Natural killer cell treated with Interleukin-12 subunit alpha and Interleukin-12 subunit beta and Interleukin-15 and Interleukin-18, amount 100 ng/mL, for 72 hours (primary cell): ENCODE results near the gene MIOX. TPM values are rescaled to one million over a fixed set of nuclear protein-coding genes. Genes with fewer than 3 reads are reported as not detected.

Experiments
- ATAC-seq, 2 donors: fragments of 150-1000 bp; cut with Tn5 transposase in 1 of 2; sonication (Bioruptor Pico), chemical (Tn5 transposase) in 1 of 2; 2 replicates each; pipeline ENCODE4 v1.10.0; 2021
- DNase-seq: peaks from one replicate; pipeline ENCODE4 v3.0.0; 2022; ENCODE audit warnings: low spot score
- H3K27ac Mint-ChIP-seq, 2 donors: 1 replicate in 1 of 2; 2 replicates in 1 of 2; pipeline ENCODE4 v1.8.0; 2022; ENCODE audit warnings: mixed read lengths in 2 of 2, mild to moderate bottlenecking in 1 of 2, moderate library complexity in 1 of 2
- H3K27me3 Mint-ChIP-seq, 2 donors: 1 replicate in 1 of 2; 2 replicates in 1 of 2; pipeline ENCODE4 v1.8.0; 2022; ENCODE audit warnings: mixed read lengths in 2 of 2
- H3K36me3 Mint-ChIP-seq: one replicate; pipeline ENCODE4 v1.8.0; 2022; ENCODE audit warnings: mixed read lengths
- H3K4me1 Mint-ChIP-seq, 2 donors: 1 replicate in 1 of 2; 2 replicates in 1 of 2; pipeline ENCODE4 v1.8.0; 2022; ENCODE audit warnings: low read depth in 2 of 2, mixed read lengths in 2 of 2, mild to moderate bottlenecking in 1 of 2
- H3K4me3 Mint-ChIP-seq: one replicate; pipeline ENCODE4 v1.8.0; 2022; ENCODE audit warnings: mixed read lengths
- H3K9me3 Mint-ChIP-seq: 2 replicates; pipeline ENCODE4 v1.8.0; 2022; ENCODE audit warnings: mixed read lengths
- total RNA-seq, 2 donors: library from RNA; stranded (reverse); gene quantifications; one replicate each; pipeline ENCODE4 v1.2.3, GENCODE V29; 2022

The MIOX gene
- total RNA-seq, 2 donors from 2014 or later = 0.45 TPM; not detected in 1

DNA sequence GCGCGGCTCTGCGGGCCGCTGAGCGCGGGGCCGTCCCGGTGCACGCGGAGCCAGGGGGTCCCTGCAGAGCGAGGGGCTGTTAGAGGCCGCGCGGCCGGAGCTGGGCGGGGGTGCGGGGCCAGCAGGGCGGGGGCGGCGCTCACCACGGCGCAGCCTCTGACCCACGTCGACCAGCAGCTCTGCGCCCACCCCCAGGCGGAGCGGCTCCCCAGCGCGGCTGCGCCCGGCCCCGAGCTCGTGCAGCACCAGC is 39.1 kb downstream of the MIOX start:
- Mint-ChIP-seq H3K4me1 (peaks cover 29 to 34% of the 10 kb centered on the region in 2 donors), H3K4me3 (peak overlapping the region; percentile 87), H3K27me3 (no peaks in the 10 kb centered on the region), H3K36me3 (no peaks in the 10 kb centered on the region), H3K9me3 (no peaks in the 10 kb centered on the region), H3K27ac (peak overlapping the region; percentile 54 to 90)
- DNase-seq (no peak), ATAC-seq (no peak)

DNA sequence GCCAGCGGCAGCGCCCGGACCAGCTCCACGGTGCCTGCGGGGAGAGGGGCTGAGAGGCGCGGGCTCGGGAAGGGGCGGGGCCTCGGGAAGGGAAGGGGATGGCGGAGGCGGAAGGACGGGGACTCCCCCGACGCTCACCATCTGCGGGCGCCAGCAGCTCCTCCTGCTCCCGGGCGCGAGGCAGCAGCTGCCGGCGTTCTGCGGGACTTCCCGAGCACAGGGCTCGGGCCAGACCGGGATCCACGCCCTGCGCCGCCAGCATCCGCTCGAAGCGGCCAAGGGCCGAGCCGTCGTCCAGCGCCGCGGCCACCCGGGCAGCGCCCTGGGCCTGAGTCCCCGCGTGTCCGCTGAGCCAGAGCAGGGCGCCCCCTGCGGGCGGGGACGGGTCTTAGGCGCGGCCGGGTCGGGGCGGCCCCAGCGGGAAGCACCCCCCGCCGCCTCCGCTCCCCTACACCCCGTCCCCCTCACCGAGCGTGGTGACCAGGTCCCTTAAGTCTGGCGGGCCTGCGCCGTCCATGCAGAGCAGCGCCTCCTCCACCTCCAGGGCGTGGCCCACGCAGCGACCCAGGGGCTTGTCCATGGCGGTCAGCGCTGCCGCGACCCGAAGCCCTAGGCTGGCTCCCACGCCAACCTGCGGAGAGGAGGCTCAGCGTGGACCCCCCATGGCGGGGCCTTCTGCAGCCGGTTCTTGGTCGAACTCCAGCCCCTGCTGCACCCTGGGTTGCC is 39.6 kb downstream of the MIOX start:
- H3K36me3 Mint-ChIP-seq = no peaks in the 10 kb centered on the region
- peak; percentile 93 for DNase-seq
- peaks cover 29 to 34% of the 10 kb centered on the region in 2 donors for H3K4me1 Mint-ChIP-seq
- H3K27ac Mint-ChIP-seq = peak overlapping the region; percentile 93 to 95
- H3K4me3 Mint-ChIP-seq = peak overlapping the region; percentile 88
- peak; percentile 59 to 72 for ATAC-seq
- H3K27me3 Mint-ChIP-seq = no peaks in the 10 kb centered on the region
- H3K9me3 Mint-ChIP-seq = no peaks in the 10 kb centered on the region

DNA sequence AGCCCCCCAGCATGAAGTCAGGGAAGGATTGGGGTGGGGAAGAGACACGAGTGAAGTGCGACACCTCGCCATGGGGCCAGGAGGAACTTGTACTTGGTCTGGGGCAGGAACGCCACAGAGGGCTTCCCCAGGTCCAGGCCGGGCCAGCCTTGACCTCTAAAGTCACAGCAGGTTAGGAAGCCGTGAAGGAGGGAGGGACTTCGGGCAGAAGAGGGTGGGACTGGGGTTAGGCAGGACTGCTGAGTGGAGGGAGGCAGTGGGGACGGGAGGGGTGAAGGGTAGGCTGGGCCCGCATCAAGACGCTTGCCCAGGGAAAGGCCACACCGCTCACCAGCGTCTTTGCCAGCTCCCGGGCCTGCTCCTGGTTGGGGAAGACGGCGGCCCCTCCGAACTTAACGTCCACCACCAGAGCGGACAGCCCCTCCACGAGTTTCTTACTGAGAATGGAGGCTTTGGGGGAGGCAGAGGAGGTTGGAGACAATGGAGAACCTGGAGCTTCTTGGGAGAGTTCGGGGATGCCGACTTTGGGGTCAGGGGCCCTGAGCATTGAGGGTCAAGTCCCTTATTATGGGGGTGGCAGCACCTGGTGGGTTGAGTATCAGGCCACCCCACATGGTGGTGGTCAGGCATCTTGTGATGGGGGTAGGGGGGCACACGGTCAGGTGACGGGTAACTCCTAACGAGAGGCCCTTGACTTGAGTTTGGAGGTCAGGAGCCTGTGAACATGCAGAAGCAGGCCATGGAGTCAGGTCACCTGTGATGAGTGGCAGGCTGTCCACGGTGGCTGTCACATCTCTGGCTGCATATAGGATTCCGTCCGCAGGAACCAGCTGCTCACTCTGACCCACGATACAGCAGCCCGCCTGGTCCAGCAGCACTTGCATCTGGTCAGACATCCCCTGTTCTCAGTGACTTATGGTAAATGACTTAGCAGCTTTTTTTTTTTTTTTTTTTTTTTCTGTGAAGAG is 40.5 kb downstream of the MIOX start:
- Mint-ChIP-seq H3K36me3 (no peaks in the 10 kb centered on the region), H3K9me3 (no peaks in the 10 kb centered on the region), H3K27me3 (no peaks in the 10 kb centered on the region), H3K27ac (peak overlapping the region; percentile 93 to 95), H3K4me1 (peaks cover 29 to 34% of the 10 kb centered on the region in 2 donors), H3K4me3 (peak overlapping the region; percentile 88)
- peak; percentile 85 for DNase-seq
- ATAC-seq = peak; percentile 21 to 25

DNA sequence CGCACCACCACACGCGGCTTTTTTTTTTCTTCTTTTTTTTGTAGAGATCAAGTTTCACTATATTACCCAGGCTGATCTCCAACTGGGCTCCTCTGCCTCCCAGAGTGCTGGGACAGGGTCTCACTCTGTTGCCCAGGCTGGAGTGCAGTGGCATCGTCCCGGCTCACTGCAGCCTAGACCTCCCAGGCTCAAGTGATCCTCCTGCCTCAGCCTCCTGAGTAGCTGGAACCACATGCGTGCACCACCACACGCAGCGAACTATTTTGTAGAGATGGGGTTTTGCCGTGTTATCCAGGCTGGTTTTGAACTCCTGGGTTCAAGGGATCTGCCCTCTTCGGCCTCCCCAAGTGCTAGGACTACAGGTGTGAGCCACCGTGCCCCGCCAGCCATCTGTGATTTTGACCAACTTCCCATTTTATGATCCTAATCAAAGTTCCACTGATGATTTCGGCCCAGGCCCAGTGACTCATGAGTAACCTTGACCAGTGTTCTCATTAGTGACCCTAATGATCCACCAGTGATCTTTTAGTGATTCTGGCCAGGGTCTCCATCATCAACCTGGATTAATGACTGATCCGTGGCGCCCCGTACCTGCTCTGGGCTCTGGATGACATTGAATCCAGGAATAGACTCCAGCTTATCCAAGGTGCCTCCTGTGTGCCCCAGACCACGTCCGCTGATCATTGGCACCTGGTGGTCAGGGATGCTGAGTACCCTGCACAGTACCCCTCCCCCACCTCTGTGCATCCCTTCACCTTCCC is 41.4 kb downstream of the MIOX start:
- Mint-ChIP-seq H3K27me3 (no peaks in the 10 kb centered on the region), H3K27ac (peak overlapping the region; percentile 93 to 95), H3K36me3 (no peaks in the 10 kb centered on the region), H3K4me1 (peaks cover 35 to 40% of the 10 kb centered on the region in 2 donors), H3K4me3 (peak overlapping the region; percentile 88), H3K9me3 (no peaks in the 10 kb centered on the region)
- ATAC-seq (no peak), DNase-seq (no peak)

DNA sequence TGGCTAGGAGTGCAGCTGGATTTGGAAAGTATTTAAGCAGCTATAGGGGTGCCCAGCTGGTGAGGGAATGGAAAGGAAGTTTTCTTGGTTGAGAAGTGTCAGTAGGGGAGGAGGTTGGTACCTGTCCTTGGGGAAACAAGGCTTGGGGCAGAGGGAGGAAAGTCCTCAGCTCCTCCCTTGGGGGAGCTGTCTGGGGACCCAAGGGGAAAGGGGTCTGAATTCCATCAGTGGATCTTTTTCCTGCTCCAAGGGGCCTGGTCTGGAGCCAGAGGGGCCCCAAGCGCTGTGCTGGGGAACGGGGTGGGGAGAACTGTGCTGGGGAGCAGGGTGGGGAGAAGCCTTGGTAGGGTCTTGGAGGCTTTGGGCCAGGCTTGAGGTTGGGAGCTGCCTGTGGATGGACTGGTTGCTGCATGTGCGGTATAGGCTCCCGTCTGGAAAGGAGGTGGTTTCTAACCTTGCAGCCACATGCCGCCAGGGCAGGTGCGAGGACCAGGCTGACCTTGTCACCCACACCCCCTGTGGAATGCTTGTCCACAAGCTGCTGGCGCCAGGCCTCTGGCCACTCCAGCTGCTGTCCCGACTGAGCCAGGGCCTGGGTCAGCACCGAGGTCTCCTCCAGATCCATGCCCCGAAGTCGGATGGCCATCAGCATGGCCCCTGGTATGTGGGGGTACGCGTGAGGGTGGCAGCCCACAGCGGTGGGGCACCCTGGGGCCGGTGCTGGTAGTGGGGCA is 42.2 kb downstream of the MIOX start:
- peak overlapping the region; percentile 88 for H3K4me3 Mint-ChIP-seq
- no peak for ATAC-seq
- H3K9me3 Mint-ChIP-seq = no peaks in the 10 kb centered on the region
- H3K27me3 Mint-ChIP-seq = no peaks in the 10 kb centered on the region
- no peaks in the 10 kb centered on the region for H3K36me3 Mint-ChIP-seq
- H3K4me1 Mint-ChIP-seq = peaks cover 40 to 41% of the 10 kb centered on the region in 2 donors
- peak overlapping the region; percentile 93 to 95 for H3K27ac Mint-ChIP-seq
- DNase-seq = no peak

DNA sequence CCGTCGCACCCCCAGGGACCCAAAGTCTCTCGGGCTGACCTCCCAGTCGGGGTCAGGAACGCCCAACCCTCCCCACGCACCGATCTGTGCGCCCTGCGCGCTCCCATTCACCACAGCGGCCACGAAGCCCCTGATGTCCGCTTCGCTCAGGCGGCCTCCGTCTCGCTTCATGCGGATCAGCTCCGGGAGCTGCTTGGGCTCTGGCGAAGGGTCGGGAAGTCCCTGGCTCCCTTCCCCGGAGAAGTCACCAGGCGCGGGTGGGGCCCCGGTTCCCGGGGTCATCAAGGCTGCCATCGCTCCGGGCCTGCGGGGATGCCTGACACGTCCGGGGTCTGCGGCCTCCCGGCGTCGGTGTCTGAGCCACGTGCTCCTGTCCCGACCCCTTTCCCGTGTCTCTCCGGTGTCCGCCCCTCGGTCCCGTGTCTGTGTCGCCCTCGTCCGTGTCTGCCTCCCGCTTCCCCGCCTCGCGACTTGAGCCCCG is 42.8 kb downstream of the MIOX start:
- H3K36me3 Mint-ChIP-seq = no peaks in the 10 kb centered on the region
- peak overlapping the region; percentile 88 for H3K4me3 Mint-ChIP-seq
- H3K27me3 Mint-ChIP-seq = no peaks in the 10 kb centered on the region
- DNase-seq = no peak
- peak overlapping the region in 1 of 2 donors; percentile 95 for H3K27ac Mint-ChIP-seq
- peaks cover 40 to 42% of the 10 kb centered on the region in 2 donors for H3K4me1 Mint-ChIP-seq
- no peak for ATAC-seq
- H3K9me3 Mint-ChIP-seq = no peaks in the 10 kb centered on the region

DNA sequence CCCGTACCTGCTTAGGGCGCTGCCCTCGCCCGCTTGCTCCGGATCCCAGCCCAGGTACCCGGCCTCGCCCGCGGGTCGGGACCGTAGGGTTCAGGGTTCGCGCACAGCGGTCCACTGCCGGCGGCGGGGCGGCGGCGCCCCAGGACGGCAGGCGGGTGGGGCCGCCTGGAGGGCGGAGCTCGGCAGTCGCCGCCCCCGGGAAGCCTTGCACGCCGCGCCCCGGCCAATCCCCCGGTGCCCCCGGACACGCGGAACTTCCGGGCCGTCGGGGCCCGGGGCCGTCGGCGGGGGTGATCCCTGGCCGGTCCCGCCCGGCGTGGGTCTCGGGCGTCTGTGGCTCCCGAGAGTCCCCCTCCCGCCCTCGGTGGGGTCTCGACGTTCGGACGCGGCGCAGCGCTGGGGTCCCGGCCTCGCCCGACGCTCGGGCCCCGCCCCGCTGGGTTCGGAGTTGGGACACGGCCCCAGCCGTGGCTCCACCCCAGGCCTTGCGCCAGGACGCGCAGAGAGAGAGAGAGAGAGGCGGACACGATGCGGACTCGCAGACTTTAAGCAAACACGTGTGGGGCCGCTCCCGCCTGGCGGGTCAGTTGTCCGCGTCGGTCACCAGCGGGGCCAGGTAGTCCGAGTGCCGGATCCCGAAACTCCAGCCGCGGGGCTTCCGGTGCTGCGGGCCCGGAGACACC is 43.4 kb downstream of the MIOX start, which contains the start of gene TYMP:
Gene TYMP (minus strand): TSS at position 116 of the 683 bp plus-strand sequence. CDS start 303 bp downstream, outside the sequence.
- Mint-ChIP-seq H3K27ac (peak within 1 kb of the TSS; percentile 95), H3K4me1 (peaks cover 37 to 39% of the 10 kb centered on the region in 2 donors), H3K27me3 (no peaks in the 10 kb centered on the region), H3K4me3 (peak within 1 kb of the TSS; percentile 92), H3K36me3 (no peaks in the 10 kb centered on the region), H3K9me3 (no peaks in the 10 kb centered on the region)
- ATAC-seq (peak; percentile 49 to 68), DNase-seq (peak; percentile 91)

DNA sequence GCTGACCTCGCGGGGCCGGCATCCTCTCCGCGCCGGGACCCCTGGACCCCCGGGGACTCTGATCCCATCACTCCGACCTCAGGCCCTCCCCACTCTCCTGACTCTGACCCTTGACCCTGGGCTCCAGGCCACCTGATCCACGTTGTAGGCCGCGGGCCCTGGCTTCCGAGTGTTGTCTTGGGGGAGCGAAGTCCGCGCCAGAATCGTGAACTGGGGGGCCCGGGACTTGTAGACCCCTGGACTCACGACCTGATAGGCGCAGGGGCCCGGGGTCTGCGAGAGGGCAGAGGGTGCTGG is 43.9 kb downstream of the MIOX start:
- peak; percentile 0 for ATAC-seq
- Mint-ChIP-seq H3K27ac (peak overlapping the region; percentile 95), H3K27me3 (no peaks in the 10 kb centered on the region), H3K4me3 (peak overlapping the region; percentile 92), H3K9me3 (no peaks in the 10 kb centered on the region), H3K36me3 (no peaks in the 10 kb centered on the region), H3K4me1 (peaks cover 37 to 39% of the 10 kb centered on the region in 2 donors)
- DNase-seq = peak; percentile 73

DNA sequence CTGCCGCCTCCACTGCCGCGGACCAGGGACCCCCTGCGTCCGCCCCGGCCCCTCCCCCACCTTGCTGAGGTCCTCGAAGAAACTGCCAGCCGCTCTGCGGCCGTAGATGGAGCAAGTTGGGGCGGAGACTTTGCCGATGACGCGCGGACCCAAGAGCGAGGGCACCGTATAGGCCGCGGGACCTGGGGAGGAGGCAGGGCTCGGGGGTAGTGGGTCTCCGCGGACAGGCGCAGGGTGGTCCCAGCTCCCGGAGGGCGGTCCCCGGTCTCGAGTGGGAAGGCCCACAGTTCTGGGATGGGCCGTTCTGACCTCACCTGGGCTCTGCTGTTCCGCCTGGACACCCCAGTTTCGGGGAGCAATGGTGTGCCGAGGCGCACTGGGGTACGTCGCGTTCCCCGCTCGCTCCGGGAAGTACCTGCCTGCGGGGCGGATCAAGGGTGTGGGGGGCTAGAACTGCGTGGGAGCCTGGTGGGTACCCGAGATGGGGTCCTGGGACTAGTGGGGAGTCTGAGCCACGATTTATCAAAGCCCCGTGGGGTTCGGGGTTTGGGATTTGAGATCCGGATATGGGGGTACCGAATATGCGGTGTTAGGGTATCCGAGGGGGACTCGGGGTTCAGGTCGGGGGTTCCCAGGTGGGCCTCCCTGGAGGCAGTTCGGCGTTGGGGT is 44.4 kb downstream of the MIOX start:
- peak; percentile 93 for DNase-seq
- no peaks in the 10 kb centered on the region for H3K36me3 Mint-ChIP-seq
- no peaks in the 10 kb centered on the region for H3K9me3 Mint-ChIP-seq
- H3K4me3 Mint-ChIP-seq = peak overlapping the region; percentile 92
- peak; percentile 67 to 70 for ATAC-seq
- no peaks in the 10 kb centered on the region for H3K27me3 Mint-ChIP-seq
- peak overlapping the region; percentile 95 for H3K27ac Mint-ChIP-seq
- peaks cover 37 to 39% of the 10 kb centered on the region in 2 donors for H3K4me1 Mint-ChIP-seq

DNA sequence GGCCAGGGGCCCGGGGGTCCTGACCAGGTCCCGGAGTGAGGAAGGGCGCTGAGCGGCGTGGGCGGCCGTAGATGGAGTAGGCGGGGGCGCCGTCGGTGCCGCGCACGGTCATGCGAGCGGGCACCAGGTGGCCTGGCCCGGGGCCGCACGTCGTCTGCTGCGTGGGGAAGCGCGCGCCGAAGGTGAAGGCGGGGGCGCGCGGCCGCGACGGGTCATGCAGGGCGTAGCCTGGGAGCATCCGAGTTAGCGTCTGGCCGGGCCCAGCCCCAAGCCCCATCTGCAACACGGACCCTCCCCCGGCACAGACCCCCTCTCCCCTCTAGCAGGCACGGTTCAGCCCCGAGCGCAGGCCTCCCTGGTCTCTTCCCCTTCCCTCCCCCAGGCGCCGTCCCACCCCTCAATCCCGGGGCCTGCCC is 44.9 kb downstream of the MIOX start:
- ATAC-seq (peak; percentile 62 to 64), DNase-seq (peak; percentile 85)
- Mint-ChIP-seq H3K36me3 (no peaks in the 10 kb centered on the region), H3K4me3 (peak overlapping the region; percentile 92), H3K4me1 (peaks cover 39 to 41% of the 10 kb centered on the region in 2 donors), H3K9me3 (no peaks in the 10 kb centered on the region), H3K27me3 (no peaks in the 10 kb centered on the region), H3K27ac (peak overlapping the region; percentile 95)

DNA sequence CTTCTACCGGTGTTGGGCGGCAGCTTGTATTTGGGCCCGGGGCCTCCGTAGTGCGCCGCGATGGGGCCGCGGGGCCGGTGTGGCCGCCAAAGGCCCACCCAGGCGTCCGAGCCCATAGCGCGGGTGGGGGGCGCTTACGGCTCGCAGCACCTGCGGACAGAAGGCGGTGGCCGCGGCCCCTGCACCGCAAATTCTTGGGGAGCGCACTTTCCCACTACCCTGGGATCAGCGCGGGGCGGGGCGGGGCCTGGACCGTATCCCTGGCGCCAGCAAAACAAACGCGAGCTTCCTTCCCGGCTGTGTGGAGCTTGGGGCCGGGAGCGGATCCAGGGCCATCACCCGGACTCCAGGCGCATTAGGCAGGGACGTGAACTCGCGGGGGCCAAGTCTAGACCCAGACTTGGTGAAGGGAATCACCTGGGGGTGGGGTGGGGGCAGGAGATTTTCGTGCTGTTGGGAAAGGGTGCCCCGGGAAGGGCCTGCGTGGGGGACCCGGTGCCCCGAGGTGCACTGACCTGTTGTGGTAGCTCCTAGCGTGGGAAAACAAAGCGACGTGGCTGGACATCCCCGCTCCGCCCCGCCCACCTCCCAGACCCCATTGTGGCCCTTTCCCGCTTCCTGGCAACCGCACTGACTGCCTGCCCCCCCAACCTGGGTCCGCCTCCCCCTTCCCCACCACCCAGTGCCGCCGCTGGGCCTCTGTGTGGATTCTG is 45.5 kb downstream of the MIOX start:
- Mint-ChIP-seq H3K27me3 (no peaks in the 10 kb centered on the region), H3K4me1 (peaks cover 37 to 39% of the 10 kb centered on the region in 2 donors)
- no peak for DNase-seq

More for the DNA sequence above, 45.5 kb downstream of the MIOX start:
- peak overlapping the region; percentile 92 for H3K4me3 Mint-ChIP-seq
- H3K27ac Mint-ChIP-seq = peak overlapping the region; percentile 92 to 95
- ATAC-seq = no peak
- H3K36me3 Mint-ChIP-seq = no peaks in the 10 kb centered on the region
- no peaks in the 10 kb centered on the region for H3K9me3 Mint-ChIP-seq
